K562 (cell line): ENCODE results near the gene STRN3. TPM values are rescaled to one million over a fixed set of nuclear protein-coding genes. Genes with fewer than 3 reads are reported as not detected.

Source experiments
- ATAC-seq: fragments of 200-7000 bp; cut with Tn5 transposase; 3 replicates; pipeline ENCODE4 v1.9.1; 2020; ENCODE audit warnings: moderate library complexity
- BruUV-seq: library from RNA; stranded (reverse); fragments of 400-500 nt; replicated peaks from 2 replicates; lab custom pipeline; 2021; lab: Mats Ljungman, UMichigan
- CTCF ChIA-PET: fragments of 300-600 bp; formaldehyde crosslinking; extraction: SDS; loops from one replicate; lab custom pipeline; 2021; ENCODE audit warnings: low intra/inter-chr PET ratio; lab: Yijun Ruan, JAX
- POLR2A ChIA-PET: fragments of 300-600, 350-650 bp; sonication (Branson Sonifier 250); formaldehyde crosslinking; extraction: SDS; loops from one replicate; lab custom pipeline; 2021; ENCODE audit warnings: antibody characterized with exemption, inconsistent platforms; lab: Yijun Ruan, JAX
- DNase-seq, 4 experiments: peaks; one replicate each; pipeline versions ENCODE4 v3.0.0 to v3.0.0-alpha.2; 2011 to 2018; ENCODE audit warnings: low spot score in 3 of 4, mixed read lengths in 3 of 4; ENCODE audit errors: extremely low read depth in 1 of 4
- FAIRE-seq: peaks from 2 replicates; lab custom pipeline; 2011; peaks lifted over from hg19 to GRCh38; lab: Jason Lieb, UNC
- H2AFZ ChIP-seq: 2 replicates; pipeline ENCODE4 v1.6.0; 2011; ENCODE audit warnings: low read depth, low read length, control low read depth, inconsistent platforms
- H3K27ac ChIP-seq: fragments of 200-600 bp; 3 replicates; pipeline ENCODE4 v1.8.0; 2011; ENCODE audit warnings: low read depth, mild to moderate bottlenecking, control low read depth, inconsistent platforms, low read length, moderate library complexity, mixed read lengths; ENCODE audit errors: extremely low read depth
- H3K27me3 ChIP-seq, 2 experiments: fragments of 300-600 bp in 1 of 2; 2 replicates in 1 of 2; 3 replicates in 1 of 2; pipeline versions ENCODE4 v1.6.0 to v1.8.0; 2011; ENCODE audit warnings: inconsistent platforms in 2 of 2, low read length in 2 of 2, mild to moderate bottlenecking in 1 of 2, mixed read lengths in 1 of 2, moderate library complexity in 1 of 2; ENCODE audit not compliant: control insufficient read depth in 2 of 2, insufficient read depth in 2 of 2
- H3K36me3 ChIP-seq: fragments of 300-600 bp; 3 replicates; pipeline ENCODE4 v1.8.0; 2011; ENCODE audit warnings: mild to moderate bottlenecking, low read length, inconsistent platforms; ENCODE audit not compliant: control insufficient read depth, insufficient read depth
- H3K4me1 ChIP-seq, 2 experiments: fragments of 200-600 bp in 1 of 2; replicated peaks in 1 of 2; 2 replicates in 1 of 2; 3 replicates in 1 of 2; pipeline versions ENCODE4 v1.5.1 to v1.8.0; 2011; ENCODE audit warnings: inconsistent platforms in 2 of 2, low read length in 2 of 2, mild to moderate bottlenecking in 1 of 2, mixed read lengths in 1 of 2, moderate library complexity in 1 of 2; ENCODE audit not compliant: control insufficient read depth in 2 of 2, insufficient read depth in 2 of 2
- H3K4me2 ChIP-seq: 2 replicates; pipeline ENCODE4 v1.6.1; 2011; ENCODE audit warnings: low read length, control low read depth, inconsistent platforms, mixed read lengths; ENCODE audit not compliant: insufficient read depth
- H3K4me3 ChIP-seq: fragments of 200-600 bp; sonication (generic), shearing (Covaris generic); 2 replicates; pipeline ENCODE4 v1.5.1; 2016; ENCODE audit warnings: control low read depth, inconsistent platforms
- H3K79me2 ChIP-seq: fragments of 200-600 bp; 3 replicates; pipeline ENCODE4 v1.8.0; 2011; ENCODE audit warnings: low read length, inconsistent platforms; ENCODE audit not compliant: control insufficient read depth, insufficient read depth
- H3K9ac ChIP-seq, 2 experiments: 2 replicates each; pipeline versions ENCODE4 v1.6.0 to v1.6.1; 2011; ENCODE audit warnings: low read depth in 2 of 2, low read length in 2 of 2, control low read depth in 1 of 2, inconsistent platforms in 1 of 2, mild to moderate bottlenecking in 1 of 2, mixed read lengths in 1 of 2; ENCODE audit not compliant: insufficient read depth in 1 of 2
- H3K9me1 ChIP-seq: one replicate; pipeline ENCODE4 v1.6.0; 2011; ENCODE audit warnings: inconsistent platforms, mild to moderate bottlenecking, low read length, moderate library complexity; ENCODE audit not compliant: control insufficient read depth, insufficient read depth
- H3K9me3 ChIP-seq: replicated peaks from 2 replicates; pipeline ENCODE4 v1.5.1; 2011; ENCODE audit warnings: low read depth, low read length, inconsistent platforms; ENCODE audit not compliant: control insufficient read depth, insufficient read depth
- H4K20me1 ChIP-seq: replicated peaks from 2 replicates; pipeline ENCODE4 v1.6.1; 2011; ENCODE audit warnings: low read length, inconsistent platforms, mixed read lengths; ENCODE audit not compliant: control insufficient read depth, insufficient read depth
- POLR2A ChIP-seq: fragments of 450-650 bp; conservative IDR thresholded peaks from 2 replicates; pipeline ENCODE4 v1.6.1; 2016
- SUPT5H ChIP-seq: fragments of 450-650 bp; IDR thresholded peaks from 2 replicates; pipeline ENCODE4 v1.6.1; 2016
- WGBS: fragments of 100-300 bp; shearing (Covaris generic); methylation state at CpG from one replicate; pipeline ENCODE4 v1.1.6; 2016; ENCODE audit warnings: low coverage, mixed read lengths; ENCODE audit not compliant: insufficient coverage; ENCODE audit errors: missing lambda C conversion rate; 5-methylcytosine and 5-hydroxymethylcytosine counted together
- in situ Hi-C: fragments of 300-500 bp; cut with MboI; formaldehyde crosslinking; loops from 4 replicates; pipeline ENCODE4 v1.15.0; 2018; ENCODE audit warnings: inconsistent platforms, mixed read lengths
- intact Hi-C: fragments of 100-400 bp; cut with micrococcal nuclease; formaldehyde crosslinking; loops from 2 replicates; pipeline ENCODE4 v1.14.2; 2022
- polyA plus RNA-seq, 8 experiments: library from polyadenylated mRNA; depleted of rRNA in 4 of 8; stranded (reverse) in 5 of 8; unstranded in 3 of 8; fragments of >200 nt; fragmentation: Nextera tagmentation in 2 of 8; fragmentation: Illumina TruSeq in 1 of 8; extraction: Ambion mirVana in 2 of 8; extraction: Trizol in 1 of 8; gene quantifications; 2 replicates each; pipeline versions ENCODE4 v1.2.1 to v1.2.3, GENCODE V29; 2011 to 2014; ENCODE audit warnings: inconsistent platforms in 1 of 8, missing spikeins in 1 of 8
- total RNA-seq, 7 experiments: library from RNA; depleted of rRNA in 6 of 7; stranded (reverse); fragments of >200 nt in 6 of 7; fragmentation: Illumina TruSeq in 2 of 7; extraction: Trizol in 2 of 7; gene quantifications; 2 replicates each; pipeline versions ENCODE4 v1.2.1 to v1.2.3, GENCODE V29; 2011 to 2021; ENCODE audit warnings: low replicate concordance in 1 of 7
- TF ChIP-seq, protein P1 (sequence below): fragments of 250-450 bp; sonication (Bioruptor Pico); IDR thresholded peaks from 2 replicates; pipeline ENCODE4 v1.8.0; 2022; ENCODE audit warnings: moderate library complexity, mild to moderate bottlenecking, inconsistent platforms

STRN3 gene
- total and polyA plus RNA-seq, 9 of the 15 experiments (the other 6 are each of a cell fraction or from before 2014, with no cell fraction given): 5.9 to 29.1 (median 16.0) TPM

DNA sequence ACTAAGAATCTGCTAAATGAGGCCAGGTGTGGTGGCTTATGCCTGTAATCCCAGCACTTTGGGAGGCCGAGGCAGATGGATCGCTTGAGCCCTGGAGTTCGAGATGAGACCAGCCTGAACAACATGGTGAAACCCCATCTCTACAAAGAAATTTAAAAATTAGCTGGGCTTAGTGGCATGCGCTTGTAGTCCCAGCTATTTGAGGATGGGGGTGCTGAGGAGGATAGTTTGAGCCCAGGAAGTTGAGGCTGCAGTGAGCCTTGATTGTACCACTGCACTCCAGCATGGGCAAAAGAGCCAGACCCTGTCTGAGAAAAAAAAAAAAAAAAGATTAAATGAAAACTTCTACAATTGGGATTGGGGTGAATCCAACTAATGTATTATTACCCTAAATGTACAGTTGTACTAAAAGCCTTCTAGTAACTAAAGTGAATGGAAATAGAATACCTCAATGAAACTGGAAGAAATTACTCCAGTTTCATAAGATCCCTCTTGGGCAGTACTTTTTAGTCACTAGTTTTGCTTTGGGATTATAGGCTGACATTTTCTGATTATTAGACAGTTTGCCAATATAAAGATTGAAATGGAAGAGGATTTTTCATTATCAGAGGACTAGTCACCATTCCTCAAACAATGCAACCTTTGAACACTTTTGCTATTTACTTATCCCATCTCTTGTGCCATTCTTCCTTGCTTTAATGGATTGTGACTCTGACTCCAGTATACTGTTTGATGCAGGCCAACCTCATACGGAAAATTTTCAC is 137.5 kb downstream of the STRN3 start:
- ATAC-seq (peak; percentile 31), DNase-seq (no peak), FAIRE-seq (peak; percentile 49)
- Histone ChIP-seq H3K4me1 (peaks cover 0 to 6% of the 10 kb centered on the region in 2 experiments; a peak in 2 of 5 replicates), H4K20me1 (no peaks in the 10 kb centered on the region), H3K36me3 (peaks cover 82% of the 10 kb centered on the region), H3K27ac (no peak overlapping the region), H3K9me1 (no peaks in the 10 kb centered on the region), H3K27me3 (no peaks in the 10 kb centered on the region), H2AFZ (no peak overlapping the region), H3K4me3 (no peak overlapping the region), H3K9ac (no peak overlapping the region), H3K79me2 (no peaks in the 10 kb centered on the region), H3K9me3 (no peaks in the 10 kb centered on the region), H3K4me2 (no peak overlapping the region)
- TSS peak; percentile 19 for BruUV-seq
- intact Hi-C loops (no loop called here), in situ Hi-C loops (no loop called here)
- 97% methylated on average over 4 of the region's 5 CpGs for WGBS
- TF ChIP-seq, protein P1, sequence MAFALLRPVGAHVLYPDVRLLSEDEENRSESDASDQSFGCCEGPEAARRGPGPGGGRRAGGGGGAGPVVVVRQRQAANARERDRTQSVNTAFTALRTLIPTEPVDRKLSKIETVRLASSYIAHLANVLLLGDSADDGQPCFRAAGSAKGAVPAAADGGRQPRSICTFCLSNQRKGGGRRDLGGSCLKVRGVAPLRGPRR: no peak
- TF ChIP-seq SUPT5H (0 out of 2 replicates have a peak, but pooled peaks have one; percentile 54), POLR2A (peak; percentile 51; the same call in 1 of the 2 replicates)
- ChIA-PET POLR2A (interaction anchor here (1.2 to 1.4 kb wide), 2 partner anchors 10 to 15 kb away, joined by 3 to 6 read pairs; partner anchors contain the start of gene COCH), CTCF (no interaction called here)
